AG10803 (cell line): ENCODE data around the gene CD200R1L.

Source experiments
- DNase-seq: peaks from one replicate; pipeline ENCODE4 v3.0.0; 2010; ENCODE audit warnings: low read depth
- H3K4me3 ChIP-seq: 2 replicates; pipeline ENCODE4 v1.5.1; 2011; ENCODE audit warnings: mild to moderate bottlenecking, low read length, control low read depth
- TF ChIP-seq, protein P1 (sequence below): conservative IDR thresholded peaks from 2 replicates; pipeline ENCODE4 v1.5.1; 2011; ENCODE audit warnings: mild to moderate bottlenecking, low read length, control low read depth, inconsistent platforms

CD200R1L gene

DNA sequence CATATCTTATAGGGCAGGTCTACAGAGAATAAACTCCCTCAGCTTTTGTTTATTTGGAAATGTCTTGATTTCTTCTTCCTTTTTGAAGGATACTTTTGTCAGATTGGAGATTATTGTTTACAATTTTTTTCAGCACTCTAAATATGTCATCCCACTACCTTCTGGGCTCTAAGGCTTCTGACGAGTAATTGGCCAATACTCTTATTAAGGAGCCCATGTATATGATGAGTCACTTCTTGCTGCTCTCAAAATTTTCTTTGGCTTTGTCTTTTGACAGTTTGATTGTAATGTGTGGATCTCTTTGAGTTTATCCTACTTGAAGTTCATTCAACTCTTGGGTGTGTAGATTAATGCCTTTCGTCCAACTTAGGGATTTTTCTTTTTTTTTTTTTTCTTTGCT, 28.9 kb upstream of the CD200R1L start:
- no peak for DNase-seq
- TF ChIP-seq, protein P1, sequence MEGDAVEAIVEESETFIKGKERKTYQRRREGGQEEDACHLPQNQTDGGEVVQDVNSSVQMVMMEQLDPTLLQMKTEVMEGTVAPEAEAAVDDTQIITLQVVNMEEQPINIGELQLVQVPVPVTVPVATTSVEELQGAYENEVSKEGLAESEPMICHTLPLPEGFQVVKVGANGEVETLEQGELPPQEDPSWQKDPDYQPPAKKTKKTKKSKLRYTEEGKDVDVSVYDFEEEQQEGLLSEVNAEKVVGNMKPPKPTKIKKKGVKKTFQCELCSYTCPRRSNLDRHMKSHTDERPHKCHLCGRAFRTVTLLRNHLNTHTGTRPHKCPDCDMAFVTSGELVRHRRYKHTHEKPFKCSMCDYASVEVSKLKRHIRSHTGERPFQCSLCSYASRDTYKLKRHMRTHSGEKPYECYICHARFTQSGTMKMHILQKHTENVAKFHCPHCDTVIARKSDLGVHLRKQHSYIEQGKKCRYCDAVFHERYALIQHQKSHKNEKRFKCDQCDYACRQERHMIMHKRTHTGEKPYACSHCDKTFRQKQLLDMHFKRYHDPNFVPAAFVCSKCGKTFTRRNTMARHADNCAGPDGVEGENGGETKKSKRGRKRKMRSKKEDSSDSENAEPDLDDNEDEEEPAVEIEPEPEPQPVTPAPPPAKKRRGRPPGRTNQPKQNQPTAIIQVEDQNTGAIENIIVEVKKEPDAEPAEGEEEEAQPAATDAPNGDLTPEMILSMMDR = no peak
- H3K4me3 ChIP-seq = no peak overlapping the region

DNA sequence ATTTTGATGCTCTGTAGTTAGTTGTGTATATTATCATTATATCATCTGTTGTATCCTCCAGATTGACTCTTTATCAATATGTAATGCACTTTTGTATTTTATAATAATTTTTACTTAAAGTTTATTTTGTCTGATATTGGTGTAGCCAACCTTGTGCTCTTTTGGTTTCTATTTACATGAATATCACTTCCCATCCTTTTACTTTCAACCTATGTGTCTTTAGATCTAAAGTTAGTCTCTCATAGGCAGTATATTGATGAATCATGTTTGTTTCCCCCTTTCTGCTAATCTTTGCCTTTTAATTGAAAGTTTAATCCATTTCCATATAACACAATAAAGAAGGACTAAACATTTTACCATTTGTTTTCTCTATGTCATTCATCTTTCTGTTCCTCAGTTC, 28.1 kb upstream of the CD200R1L start:
- no peak for DNase-seq
- TF ChIP-seq, protein P1 = no peak
- no peak overlapping the region for H3K4me3 ChIP-seq

DNA sequence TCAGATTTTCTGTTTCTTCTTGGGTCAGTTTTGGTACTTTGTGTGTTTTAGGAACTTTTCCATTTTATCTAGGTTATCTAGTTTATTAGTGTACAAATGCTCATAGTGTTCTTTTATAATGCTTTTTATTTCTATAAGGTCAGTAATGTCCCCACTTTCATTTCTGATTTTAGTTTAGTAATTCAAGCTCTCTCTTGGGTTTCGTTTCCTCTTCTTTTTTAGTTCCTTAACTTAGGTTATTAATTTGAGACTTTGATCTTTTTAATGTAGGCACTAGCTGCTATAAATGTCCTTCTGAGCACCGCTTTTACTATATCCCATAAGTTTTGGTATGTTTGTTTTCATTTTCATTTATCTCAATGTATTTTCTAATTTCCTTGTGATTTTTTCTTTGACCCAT, 27.0 kb upstream of the CD200R1L start:
- no peak for DNase-seq
- TF ChIP-seq, protein P1 = no peak
- no peak overlapping the region for H3K4me3 ChIP-seq

DNA sequence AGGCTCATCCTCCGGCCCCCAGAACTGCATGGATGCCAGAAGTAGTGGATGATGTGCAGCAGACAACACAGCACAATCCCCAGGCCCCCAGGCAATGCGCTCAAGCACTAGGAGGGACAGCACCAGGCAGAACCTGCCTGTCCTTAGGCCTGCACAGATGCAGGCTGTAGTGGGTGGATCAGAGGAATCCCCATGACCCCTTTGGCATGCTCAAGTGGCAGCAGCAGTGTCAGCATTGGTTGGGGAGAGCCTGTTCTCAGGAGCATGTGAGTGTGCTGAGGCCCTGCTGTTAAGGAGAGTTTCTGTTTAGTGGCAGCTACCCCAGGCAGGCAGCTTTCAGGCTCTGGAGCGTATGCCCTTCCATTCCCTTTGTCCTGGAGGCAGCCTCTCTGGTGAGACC, 25.1 kb upstream of the CD200R1L start:
- no peak for DNase-seq
- H3K4me3 ChIP-seq = no peak overlapping the region
- TF ChIP-seq, protein P1 = no peak

DNA sequence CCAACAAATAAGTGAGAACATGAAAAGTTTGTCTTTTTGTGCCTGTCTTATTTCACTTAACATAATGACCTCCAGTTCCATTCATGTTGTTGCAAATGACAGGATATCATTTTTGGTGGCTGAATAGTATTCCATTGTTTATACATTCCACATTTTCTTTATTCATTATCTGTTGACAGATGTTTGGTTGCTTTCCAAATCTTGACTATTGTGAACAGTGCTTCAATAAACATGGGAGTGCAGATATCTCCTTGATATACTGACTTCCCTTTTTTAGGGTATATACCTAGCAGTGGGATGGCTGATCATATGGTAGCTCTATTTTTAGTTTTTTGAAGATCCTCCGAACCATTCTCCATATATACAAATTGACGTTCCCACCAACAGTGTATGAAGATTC, 19.1 kb upstream of the CD200R1L start:
- TF ChIP-seq, protein P1 = no peak
- no peak overlapping the region for H3K4me3 ChIP-seq
- DNase-seq = no peak

DNA sequence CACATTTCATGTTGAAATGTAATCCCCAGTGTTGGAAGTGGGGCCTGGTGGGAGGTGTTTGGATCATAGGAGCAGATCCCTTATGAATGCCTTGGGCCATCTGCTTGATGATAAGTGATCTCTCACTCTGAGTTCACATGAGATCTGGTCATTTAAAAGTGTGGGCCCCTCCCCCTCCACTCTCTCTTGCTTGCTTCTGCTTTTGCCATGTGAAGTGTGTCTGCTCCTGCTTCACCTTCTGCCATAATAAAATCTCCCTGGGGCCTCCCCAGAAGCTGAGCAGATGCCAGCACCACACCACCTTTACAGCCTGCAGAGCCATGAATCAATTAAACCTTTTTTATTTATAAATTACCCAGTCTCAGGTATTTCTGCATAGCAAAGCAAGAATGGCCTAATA, 14.2 kb upstream of the CD200R1L start:
- TF ChIP-seq, protein P1 = no peak
- DNase-seq = no peak
- H3K4me3 ChIP-seq = no peak overlapping the region

DNA sequence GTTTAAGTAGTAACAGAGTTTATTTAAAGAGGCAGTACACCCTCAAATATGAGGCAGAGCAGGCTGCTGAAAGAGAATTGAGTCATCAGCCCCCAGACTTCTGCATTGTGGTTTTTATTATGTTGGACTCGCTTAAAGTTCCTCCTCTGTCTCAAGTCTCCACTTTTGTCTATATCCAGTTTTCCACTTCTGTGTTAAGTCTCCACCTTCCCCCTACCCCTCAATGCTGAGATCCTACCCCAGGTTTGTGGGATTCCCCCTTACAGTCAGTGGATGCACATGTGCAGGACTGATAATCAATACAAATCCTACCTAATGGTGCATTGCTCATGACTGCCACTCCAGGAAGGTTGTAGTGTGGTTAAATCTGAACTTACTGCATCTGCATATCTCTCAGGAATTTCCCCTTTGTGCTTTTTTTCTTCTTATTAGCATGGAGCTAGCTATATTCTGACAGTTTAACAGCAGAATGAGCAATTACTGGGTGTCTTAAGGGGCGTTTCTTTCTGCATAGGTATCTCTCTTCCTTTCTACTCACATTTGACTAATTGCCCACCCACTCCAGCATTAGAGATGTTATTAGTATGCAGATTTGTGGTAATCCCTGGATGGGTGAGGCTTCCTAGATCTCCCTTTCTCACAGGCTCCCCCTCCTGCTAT, 11.9 kb upstream of the CD200R1L start:
- DNase-seq = no peak
- TF ChIP-seq, protein P1 = no peak
- no peak overlapping the region for H3K4me3 ChIP-seq
